Loucy (cell line): ENCODE measurements around the gene PLD5.

Experiments used
- H2AFZ ChIP-seq: fragments of 200-600 bp; sonication (generic); 2 replicates; pipeline ENCODE4 v1.6.0; 2016; ENCODE audit warnings: antibody characterized with exemption, mild to moderate bottlenecking, low read length, moderate library complexity
- H3F3A ChIP-seq: fragments of 200-600 bp; 2 replicates; pipeline ENCODE4 v1.6.0; 2016; ENCODE audit warnings: antibody characterized with exemption, low read depth, mild to moderate bottlenecking
- H3K27me3 ChIP-seq: fragments of 200-600 bp; sonication (generic); 2 replicates; pipeline ENCODE4 v1.6.1; 2014; ENCODE audit warnings: low read length, mild to moderate bottlenecking; ENCODE audit not compliant: insufficient read depth, poor library complexity, severe bottlenecking
- H3K36me3 ChIP-seq: fragments of 200-600 bp; sonication (generic); 2 replicates; pipeline ENCODE4 v1.6.1; 2016; ENCODE audit warnings: low read length; ENCODE audit not compliant: insufficient read depth
- H3K4me1 ChIP-seq: fragments of 200-600 bp; sonication (generic); 2 replicates; pipeline ENCODE4 v1.5.1; 2014; ENCODE audit warnings: low read length, mild to moderate bottlenecking; ENCODE audit not compliant: insufficient read depth, poor library complexity, severe bottlenecking
- H3K4me2 ChIP-seq: fragments of 200-600 bp; sonication (generic); 2 replicates; pipeline ENCODE4 v1.6.0; 2014; ENCODE audit warnings: antibody characterized with exemption, low read length, low read depth, mild to moderate bottlenecking; ENCODE audit not compliant: poor library complexity, severe bottlenecking
- H3K4me3 ChIP-seq: fragments of 200-600 bp; sonication (generic); 2 replicates; pipeline ENCODE4 v1.5.1; 2014; ENCODE audit warnings: low read length, mild to moderate bottlenecking, mixed read lengths; ENCODE audit not compliant: poor library complexity, severe bottlenecking
- H3K79me2 ChIP-seq: fragments of 200-600 bp; sonication (generic); 2 replicates; pipeline ENCODE4 v1.6.1; 2014; ENCODE audit warnings: low read length; ENCODE audit not compliant: insufficient read depth
- H3K9ac ChIP-seq: fragments of 200-600 bp; sonication (generic); 2 replicates; pipeline ENCODE4 v1.6.0; 2014; ENCODE audit warnings: mild to moderate bottlenecking, low read depth, low read length, moderate library complexity; ENCODE audit not compliant: poor library complexity, severe bottlenecking
- H3K9me2 ChIP-seq: fragments of 200-600 bp; sonication (generic); replicated peaks from 2 replicates; pipeline ENCODE4 v1.6.1; 2016; ENCODE audit warnings: low read depth, low read length, mixed read lengths
- H3K9me3 ChIP-seq: fragments of 200-600 bp; sonication (generic); 2 replicates; pipeline ENCODE4 v1.6.1; 2014; ENCODE audit warnings: mild to moderate bottlenecking, antibody characterized with exemption, low read length, low read depth; ENCODE audit not compliant: insufficient read depth
- H4K20me1 ChIP-seq: fragments of 200-600 bp; sonication (generic); 2 replicates; pipeline ENCODE4 v1.6.0; 2014; ENCODE audit warnings: antibody characterized with exemption, low read length, mild to moderate bottlenecking; ENCODE audit not compliant: insufficient read depth, poor library complexity, severe bottlenecking
- CTCF ChIP-seq: fragments of 200-600 bp; sonication (generic); conservative IDR thresholded peaks from 2 replicates; pipeline ENCODE4 v1.5.1; 2014; ENCODE audit warnings: mild to moderate bottlenecking, antibody characterized with exemption, low read length
- EZH2phosphoT487 ChIP-seq: fragments of 200-600 bp; IDR thresholded peaks from 2 replicates; pipeline ENCODE4 v1.6.1; 2018; ENCODE audit warnings: antibody characterized with exemption, mild to moderate bottlenecking, moderate library complexity, borderline replicate concordance

Gene PLD5

DNA sequence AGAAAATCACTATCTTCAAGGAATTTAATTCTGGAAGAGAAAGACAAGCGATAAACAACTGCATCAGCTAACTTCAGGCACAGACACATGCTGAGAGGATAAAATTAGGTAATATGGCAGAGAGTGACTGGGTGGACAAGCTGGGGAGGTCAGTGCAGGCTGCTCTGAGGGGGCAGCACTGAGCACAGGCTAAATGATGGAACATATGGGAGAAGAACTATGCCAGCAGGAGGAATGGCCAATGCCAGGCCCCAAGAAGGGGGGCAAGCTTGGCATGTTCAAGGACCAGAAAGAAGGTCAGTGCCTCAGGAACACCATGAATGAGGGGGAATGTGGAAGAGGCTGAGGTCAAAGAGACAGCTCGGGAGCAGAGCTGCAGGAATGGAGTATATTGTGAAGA is 334.9 kb downstream of the PLD5 start:
- H3F3A ChIP-seq = no peaks in the 10 kb centered on the region
- H3K9ac ChIP-seq = no peak overlapping the region
- no peaks in the 10 kb centered on the region for H3K9me3 ChIP-seq
- no peaks in the 10 kb centered on the region for H3K27me3 ChIP-seq
- H4K20me1 ChIP-seq = no peaks in the 10 kb centered on the region
- no peak overlapping the region for H3K4me3 ChIP-seq
- TF ChIP-seq CTCF (no peak; the same call in 1 of the 2 replicates), EZH2phosphoT487 (no peak)
- no peak overlapping the region for H2AFZ ChIP-seq
- no peaks in the 10 kb centered on the region for H3K9me2 ChIP-seq
- no peaks in the 10 kb centered on the region for H3K4me1 ChIP-seq
- no peaks in the 10 kb centered on the region for H3K79me2 ChIP-seq
- H3K4me2 ChIP-seq = no peak overlapping the region
- H3K36me3 ChIP-seq = no peaks in the 10 kb centered on the region

- no peak for TF ChIP-seq EZH2phosphoT487
- no peak for TF ChIP-seq CTCF
- Histone ChIP-seq H3K36me3 (no peaks in the 10 kb centered on the region), H3K4me1 (no peaks in the 10 kb centered on the region), H3K9ac (no peak overlapping the region), H3K4me3 (no peak overlapping the region), H3K27me3 (no peaks in the 10 kb centered on the region), H2AFZ (no peak overlapping the region), H3K79me2 (no peaks in the 10 kb centered on the region), H4K20me1 (no peaks in the 10 kb centered on the region), H3K9me3 (no peaks in the 10 kb centered on the region), H3K9me2 (no peaks in the 10 kb centered on the region), H3K4me2 (no peak overlapping the region), H3F3A (no peaks in the 10 kb centered on the region)
These were observed 336.7 kb downstream of the PLD5 start for GRCh38 chr1:242187816-242188215.

GRCh38 chr1:242187171-242187570 is 337.3 kb downstream of the PLD5 start:
- H3K4me2 ChIP-seq = no peak overlapping the region
- H3F3A ChIP-seq = no peaks in the 10 kb centered on the region
- no peaks in the 10 kb centered on the region for H3K79me2 ChIP-seq

More at GRCh38 chr1:242187171-242187570, 337.3 kb downstream of the PLD5 start:
- H3K9me3 ChIP-seq = no peaks in the 10 kb centered on the region
- no peaks in the 10 kb centered on the region for H3K36me3 ChIP-seq
- no peak overlapping the region for H2AFZ ChIP-seq
- no peaks in the 10 kb centered on the region for H3K4me1 ChIP-seq
- no peaks in the 10 kb centered on the region for H3K27me3 ChIP-seq
- H3K9ac ChIP-seq = no peak overlapping the region
- no peaks in the 10 kb centered on the region for H3K9me2 ChIP-seq
- TF ChIP-seq CTCF = no peak
- TF ChIP-seq EZH2phosphoT487 = no peak
- H3K4me3 ChIP-seq = no peak overlapping the region
- no peaks in the 10 kb centered on the region for H4K20me1 ChIP-seq
